ENCODE data around the gene CUEDC1.

DNA sequence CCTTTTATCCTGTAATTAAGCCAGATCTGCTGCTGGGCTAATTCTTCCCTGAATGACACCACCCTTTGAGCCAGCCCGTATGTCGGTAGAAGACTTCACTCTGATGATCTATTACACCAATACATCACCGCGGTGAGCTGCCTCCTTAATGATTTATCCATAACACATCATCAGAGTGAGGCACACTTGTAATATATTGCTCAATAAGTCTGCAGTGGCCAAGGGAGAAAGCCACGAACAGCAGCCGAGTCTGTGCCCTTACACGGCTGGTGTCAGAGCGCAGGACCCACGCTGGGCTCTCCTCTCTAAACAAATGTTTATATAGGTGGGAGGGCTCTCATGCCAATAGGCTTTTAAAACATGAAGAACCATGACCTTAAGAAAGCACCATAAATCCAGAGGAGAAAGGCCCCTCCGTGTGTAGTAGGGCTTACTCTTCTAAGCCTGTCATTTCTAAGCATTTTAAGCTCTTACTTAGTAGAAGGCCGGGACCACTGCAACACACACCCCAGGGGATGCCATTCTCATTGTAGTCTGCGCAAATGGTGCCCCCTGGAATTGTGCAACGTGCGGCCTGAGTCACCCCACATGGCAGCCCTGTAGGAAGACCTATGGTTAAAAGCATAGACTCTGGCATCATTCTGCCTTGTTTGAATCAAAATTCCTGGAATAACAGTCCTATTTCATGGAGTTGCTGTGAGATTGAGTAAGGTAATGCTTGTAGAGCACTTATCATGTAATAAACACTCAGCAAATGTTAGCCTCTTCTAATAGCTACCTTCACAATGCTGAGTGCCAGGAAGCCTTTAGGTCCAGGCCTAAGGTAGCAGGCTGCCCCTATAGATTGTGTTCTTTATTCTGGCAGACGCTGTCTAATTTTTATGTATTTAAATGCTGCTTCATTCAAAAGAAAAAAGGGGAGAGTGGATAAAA is 131.5 kb downstream of the CUEDC1 start:
- TF ChIP-seq CTCF (IDR thresholded peaks at IDR 0.05) (no peak), POLR2A (IDR thresholded peaks at IDR 0.05) (no peak), POLR2AphosphoS5 (IDR thresholded peaks at IDR 0.05) (no peak)

Data from prostate gland (tissue), 2 donors.